C4-2B (cell line): ENCODE results near the gene LCP2.

Experiments used
- H3K27ac ChIP-seq: fragments of 450-650 bp; 2 replicates; pipeline ENCODE4 v1.5.1; 2017
- ZFX ChIP-seq: fragments of 450-650 bp; IDR thresholded peaks from 2 replicates; pipeline ENCODE4 v1.6.1; 2017
- TF ChIP-seq, protein P1 (sequence below): fragments of 450-650 bp; conservative IDR thresholded peaks from 2 replicates; pipeline ENCODE4 v1.5.1; 2017; ENCODE audit warnings: mild to moderate bottlenecking

Gene LCP2

DNA sequence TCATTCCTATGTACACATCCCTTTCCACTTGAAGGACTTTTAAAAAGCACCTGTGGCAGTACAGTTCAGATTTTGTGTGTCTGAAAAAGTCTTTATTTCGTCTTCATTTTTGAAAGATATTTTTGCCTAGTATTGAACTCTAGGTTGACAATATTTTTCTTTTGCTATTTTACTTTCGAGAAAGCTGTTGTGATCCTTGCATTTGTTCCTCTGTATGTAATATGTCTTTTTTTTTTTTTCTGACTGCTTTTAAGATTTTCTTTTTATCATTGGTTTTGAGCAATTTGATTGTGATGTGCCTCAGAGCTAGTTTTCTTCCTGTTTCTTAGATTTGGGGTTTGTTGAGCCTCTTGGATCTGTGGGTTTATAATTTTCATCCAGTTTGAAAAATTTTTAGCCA, 13.3 kb downstream of the LCP2 start:
- TF ChIP-seq, protein P1, sequence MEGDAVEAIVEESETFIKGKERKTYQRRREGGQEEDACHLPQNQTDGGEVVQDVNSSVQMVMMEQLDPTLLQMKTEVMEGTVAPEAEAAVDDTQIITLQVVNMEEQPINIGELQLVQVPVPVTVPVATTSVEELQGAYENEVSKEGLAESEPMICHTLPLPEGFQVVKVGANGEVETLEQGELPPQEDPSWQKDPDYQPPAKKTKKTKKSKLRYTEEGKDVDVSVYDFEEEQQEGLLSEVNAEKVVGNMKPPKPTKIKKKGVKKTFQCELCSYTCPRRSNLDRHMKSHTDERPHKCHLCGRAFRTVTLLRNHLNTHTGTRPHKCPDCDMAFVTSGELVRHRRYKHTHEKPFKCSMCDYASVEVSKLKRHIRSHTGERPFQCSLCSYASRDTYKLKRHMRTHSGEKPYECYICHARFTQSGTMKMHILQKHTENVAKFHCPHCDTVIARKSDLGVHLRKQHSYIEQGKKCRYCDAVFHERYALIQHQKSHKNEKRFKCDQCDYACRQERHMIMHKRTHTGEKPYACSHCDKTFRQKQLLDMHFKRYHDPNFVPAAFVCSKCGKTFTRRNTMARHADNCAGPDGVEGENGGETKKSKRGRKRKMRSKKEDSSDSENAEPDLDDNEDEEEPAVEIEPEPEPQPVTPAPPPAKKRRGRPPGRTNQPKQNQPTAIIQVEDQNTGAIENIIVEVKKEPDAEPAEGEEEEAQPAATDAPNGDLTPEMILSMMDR: no peak
- TF ChIP-seq ZFX: no peak
- H3K27ac ChIP-seq: no peak overlapping the region

- TF ChIP-seq ZFX: no peak
- TF ChIP-seq, protein P1: no peak
- H3K27ac ChIP-seq: no peak overlapping the region
These were observed 14.3 kb downstream of the LCP2 start for GRCh38 chr5:170283296-170283695.

- no peak for TF ChIP-seq ZFX
- TF ChIP-seq, protein P1: no peak
- no peak overlapping the region for H3K27ac ChIP-seq
These were observed 17.5 kb downstream of the LCP2 start for GRCh38 chr5:170280011-170280493.

- no peak overlapping the region for H3K27ac ChIP-seq
- no peak for TF ChIP-seq ZFX
- TF ChIP-seq, protein P1: no peak
These were observed 18.1 kb downstream of the LCP2 start for GRCh38 chr5:170279459-170279817.

GRCh38 chr5:170278611-170279458, 18.7 kb downstream of the LCP2 start:
- no peak overlapping the region for H3K27ac ChIP-seq
- no peak for TF ChIP-seq ZFX
- TF ChIP-seq, protein P1: no peak

DNA sequence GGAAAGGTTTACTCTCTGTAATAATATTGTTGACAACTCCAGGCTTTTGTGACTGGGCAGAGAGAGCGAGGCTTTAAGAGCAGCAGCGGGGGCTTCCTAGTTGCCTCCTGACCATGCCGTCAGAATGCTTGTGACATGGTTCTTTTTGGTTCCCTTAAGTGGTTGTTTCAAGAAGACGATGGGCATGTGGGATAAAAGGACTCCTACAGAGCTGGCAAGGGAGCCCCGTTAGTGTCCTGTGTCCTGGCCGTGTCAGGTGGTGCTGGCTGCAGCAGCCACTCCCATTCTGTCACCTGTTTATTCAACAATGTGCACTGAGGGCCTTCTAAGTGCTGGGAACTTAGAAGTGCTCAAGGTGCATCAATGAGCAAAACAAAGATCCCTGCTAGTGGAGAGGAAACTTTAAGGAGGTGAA, 19.7 kb downstream of the LCP2 start:
- no peak overlapping the region for H3K27ac ChIP-seq
- no peak for TF ChIP-seq ZFX
- TF ChIP-seq, protein P1: no peak

- H3K27ac ChIP-seq: no peak overlapping the region
- TF ChIP-seq ZFX: no peak
- TF ChIP-seq, protein P1: no peak
These were observed 21.4 kb downstream of the LCP2 start for GRCh38 chr5:170276140-170276539.
